AG10803 (cell line): Measurements from ENCODE around the gene F2RL2.

Source experiments
- DNase-seq: peaks from one replicate; pipeline ENCODE4 v3.0.0; 2010; ENCODE audit warnings: low read depth
- H3K4me3 ChIP-seq: 2 replicates; pipeline ENCODE4 v1.5.1; 2011; ENCODE audit warnings: mild to moderate bottlenecking, low read length, control low read depth
- CTCF ChIP-seq: conservative IDR thresholded peaks from 2 replicates; pipeline ENCODE4 v1.5.1; 2011; ENCODE audit warnings: mild to moderate bottlenecking, low read length, control low read depth, inconsistent platforms

Gene F2RL2

GRCh38 chr5:76580981-76581380 is 42.2 kb downstream of the F2RL2 start:
- no peak overlapping the region for H3K4me3 ChIP-seq
- DNase-seq: no peak
- no peak for TF ChIP-seq CTCF

- no peak overlapping the region for H3K4me3 ChIP-seq
- peak; percentile 9 for DNase-seq
- no peak for TF ChIP-seq CTCF
Measured at GRCh38 chr5:76579166-76579937, 43.9 kb downstream of the F2RL2 start.

- TF ChIP-seq CTCF: no peak
- DNase-seq: no peak
- H3K4me3 ChIP-seq: no peak overlapping the region
Measured at GRCh38 chr5:76576996-76577395, 46.2 kb downstream of the F2RL2 start.

GRCh38 chr5:76576450-76576849 is 46.8 kb downstream of the F2RL2 start:
- DNase-seq: no peak
- TF ChIP-seq CTCF: no peak
- no peak overlapping the region for H3K4me3 ChIP-seq

GRCh38 chr5:76571559-76571958 is 51.6 kb downstream of the F2RL2 start:
- TF ChIP-seq CTCF: no peak
- no peak overlapping the region for H3K4me3 ChIP-seq
- DNase-seq: no peak

- no peak for DNase-seq
- no peak overlapping the region for H3K4me3 ChIP-seq
- TF ChIP-seq CTCF: no peak
Measured at GRCh38 chr5:76570153-76570552, 53.0 kb downstream of the F2RL2 start.
